Central memory CD4-positive, alpha-beta T cell (primary cell): ENCODE results near the gene LRRC37B.
"Not testable (repeated sequence)": the region's sequence is repeated elsewhere in the genome, so short reads cannot be mapped to it uniquely, and the experiment has no call there.

Source experiments
- DNase-seq: peaks from one replicate; pipeline ENCODE4 v3.0.0; 2022

Gene LRRC37B

DNA sequence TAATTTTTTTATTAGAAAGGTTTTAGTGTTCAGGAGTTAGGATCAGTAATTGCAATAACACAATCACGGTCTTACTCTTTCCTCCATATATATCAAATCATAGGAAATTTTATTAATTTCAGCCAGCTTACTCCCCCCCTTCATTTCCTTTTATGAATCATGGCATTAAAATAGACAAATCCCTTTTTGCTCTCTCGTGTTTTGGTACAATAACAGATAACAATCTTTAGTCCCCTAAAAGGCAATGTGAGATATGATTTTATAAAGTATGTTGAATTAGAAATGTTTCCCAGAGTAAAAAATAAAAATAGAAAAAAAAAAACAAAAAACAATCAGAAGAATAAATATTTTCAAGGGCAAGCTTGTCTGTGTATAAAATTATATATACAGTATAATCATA is 92.5 kb downstream of the LRRC37B start:
- DNase-seq, result no peak

DNA sequence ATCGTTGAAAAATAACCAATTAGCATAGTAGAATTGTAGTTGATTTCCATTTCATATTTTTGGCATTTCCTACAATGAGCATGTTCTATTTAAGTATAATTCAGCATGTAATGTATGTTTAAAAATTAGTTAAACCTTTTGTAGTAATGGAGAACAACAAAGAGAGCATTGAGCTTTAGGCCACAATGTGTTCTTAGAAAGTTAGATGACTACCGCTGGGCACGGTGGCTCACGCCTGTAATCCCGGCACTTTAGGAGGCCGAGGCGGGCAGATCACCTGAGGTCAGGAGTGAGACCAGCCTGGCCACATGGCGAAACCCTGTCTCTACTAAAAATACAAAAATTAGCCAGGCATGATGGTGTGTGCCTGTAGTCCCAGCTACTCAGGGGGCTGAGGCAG is 93.1 kb downstream of the LRRC37B start:
- DNase-seq, result not testable (repeated sequence)

DNA sequence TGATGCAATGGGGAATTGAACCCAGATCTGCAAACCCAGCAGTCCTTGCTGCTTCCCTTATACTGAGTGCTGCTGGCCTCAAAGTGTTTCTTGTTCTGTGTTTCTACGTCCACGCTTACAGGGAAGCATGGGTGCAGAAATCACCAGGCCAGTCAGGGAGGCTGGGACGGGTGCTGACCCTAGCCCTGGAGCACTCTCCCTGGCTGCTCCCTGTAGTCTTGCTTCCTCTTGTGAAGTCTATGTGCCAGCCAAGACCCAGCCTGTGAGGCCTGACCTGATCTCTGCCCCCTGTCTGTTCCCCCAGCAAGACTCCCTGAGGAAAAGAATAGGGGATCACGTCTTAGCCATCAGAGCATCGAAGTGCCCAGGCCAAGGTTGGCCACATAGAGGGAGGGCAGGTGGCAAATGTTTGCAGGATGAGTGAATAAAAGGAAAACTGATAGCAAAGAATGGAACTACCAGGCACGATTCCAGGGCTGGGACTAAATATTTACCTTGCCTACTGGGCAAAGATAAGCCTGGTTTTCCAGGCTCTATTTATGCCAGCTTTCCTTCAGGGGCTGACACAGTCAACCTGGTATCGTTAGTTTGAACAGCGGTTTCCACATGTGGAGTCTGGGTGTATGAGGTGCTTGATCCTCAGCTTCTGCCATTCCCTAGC is 93.9 kb downstream of the LRRC37B start:
- no peak for DNase-seq

DNA sequence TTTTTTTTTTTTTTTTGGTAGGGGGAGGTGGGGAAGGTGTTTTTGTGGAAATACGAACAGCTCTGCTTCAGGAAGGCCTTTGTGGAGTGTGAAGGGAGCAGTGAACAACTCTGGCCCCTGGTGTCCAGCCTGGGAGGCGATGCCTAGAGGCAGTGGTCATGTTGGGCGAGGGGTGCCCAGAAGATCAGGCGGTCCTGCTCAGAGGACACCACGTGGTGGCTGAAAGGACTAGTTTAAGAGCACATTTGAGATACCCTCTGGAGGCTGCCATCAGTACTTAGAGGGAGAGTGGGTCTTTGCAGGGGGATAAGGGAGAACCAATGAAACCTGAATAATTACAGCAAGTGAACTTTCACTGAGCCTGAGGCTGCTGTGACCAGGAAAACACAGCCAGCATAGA is 95.0 kb downstream of the LRRC37B start:
- DNase-seq, result no peak

DNA sequence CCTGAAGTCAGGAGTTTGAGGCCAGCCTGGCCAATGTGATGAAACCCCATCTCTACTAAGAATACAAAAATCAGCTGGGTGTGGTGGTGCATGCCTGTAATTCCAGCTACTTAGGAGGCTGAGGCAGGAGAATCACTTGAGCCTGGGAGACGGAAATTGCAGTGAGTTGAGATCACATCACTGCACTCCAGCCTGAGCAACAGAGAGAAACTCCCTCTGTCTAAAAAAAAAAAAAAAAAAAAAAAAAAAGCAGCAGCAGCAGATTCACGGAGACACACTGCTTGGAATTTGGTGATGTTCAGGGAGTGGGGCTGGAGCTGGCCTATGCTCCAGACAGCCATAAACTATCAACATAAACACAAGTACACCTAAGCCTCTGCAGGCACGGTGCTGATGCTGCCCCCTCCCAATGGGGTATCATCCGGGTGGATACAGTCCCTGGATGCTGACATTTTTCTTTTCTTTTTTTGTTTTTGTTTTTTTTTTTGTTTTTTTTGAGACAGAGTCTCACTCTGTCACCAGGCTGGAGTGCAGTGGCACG is 95.5 kb downstream of the LRRC37B start:
- no peak for DNase-seq
